CD8-positive, alpha-beta memory T cell (primary cell): ENCODE measurements around the gene DCTPP1. TPM values are rescaled to one million over a fixed set of nuclear protein-coding genes. Genes with fewer than 3 reads are reported as not detected.
"Not testable (repeated sequence)": the region's sequence is repeated elsewhere in the genome, so short reads cannot be mapped to it uniquely, and the experiment has no call there.

Experiments
- CTCF ChIA-PET: fragments of 350-600 bp; sonication (Branson Sonifier 250); formaldehyde crosslinking; loops from one replicate; lab custom pipeline; 2021; ENCODE audit warnings: antibody characterized with exemption; lab: Charles Lee
- POLR2A ChIA-PET: fragments of 350-600 bp; sonication (Branson Sonifier 250); formaldehyde crosslinking; loops from one replicate; lab custom pipeline; 2021; ENCODE audit warnings: antibody characterized with exemption; lab: Charles Lee
- DNase-seq, 5 donors: peaks; one replicate each; pipeline versions ENCODE4 v3.0.0 to v3.0.0-alpha.2; 2020 to 2022; ENCODE audit warnings: mixed read lengths in 1 of 5
- H3K27ac ChIP-seq: one replicate; pipeline ENCODE4 v1.7.0; 2013; ENCODE audit warnings: low read depth, mild to moderate bottlenecking, low read length, moderate library complexity
- H3K27me3 ChIP-seq: 2 replicates; pipeline ENCODE4 v1.7.0; 2013; ENCODE audit warnings: low read length, mild to moderate bottlenecking; ENCODE audit not compliant: insufficient read depth, poor library complexity, severe bottlenecking
- H3K36me3 ChIP-seq: 2 replicates; pipeline ENCODE4 v1.7.0; 2013; ENCODE audit warnings: mild to moderate bottlenecking, low read length, moderate library complexity; ENCODE audit not compliant: insufficient read depth
- H3K4me1 ChIP-seq: 2 replicates; pipeline ENCODE4 v1.7.0; 2013; ENCODE audit warnings: mild to moderate bottlenecking, low read length, moderate library complexity; ENCODE audit not compliant: insufficient read depth
- H3K4me3 ChIP-seq: 2 replicates; pipeline ENCODE4 v1.7.0; 2013; ENCODE audit warnings: mild to moderate bottlenecking, low read length
- H3K9me3 ChIP-seq: 2 replicates; pipeline ENCODE4 v1.7.0; 2013; ENCODE audit warnings: mild to moderate bottlenecking, low read length
- H3K27ac Mint-ChIP-seq, 8 donors: one replicate each; pipeline ENCODE4 v1.8.0; 2020 to 2021; ENCODE audit warnings: mixed read lengths in 8 of 8, mild to moderate bottlenecking in 6 of 8, inconsistent platforms in 3 of 8, moderate library complexity in 3 of 8
- H3K27me3 Mint-ChIP-seq, 2 donors: one replicate each; pipeline ENCODE4 v1.8.0; 2020 to 2021; ENCODE audit warnings: mixed read lengths in 2 of 2, mild to moderate bottlenecking in 1 of 2, moderate library complexity in 1 of 2
- H3K36me3 Mint-ChIP-seq, 3 donors: one replicate each; pipeline ENCODE4 v1.8.0; 2020 to 2021; ENCODE audit warnings: mixed read lengths in 3 of 3, inconsistent platforms in 1 of 3, mild to moderate bottlenecking in 1 of 3
- H3K4me1 Mint-ChIP-seq, 3 donors: one replicate each; pipeline ENCODE4 v1.8.0; 2020 to 2021; ENCODE audit warnings: mixed read lengths in 3 of 3, inconsistent platforms in 1 of 3, mild to moderate bottlenecking in 1 of 3
- H3K4me3 Mint-ChIP-seq, 7 donors: one replicate each; pipeline ENCODE4 v1.8.0; 2020 to 2021; ENCODE audit warnings: mixed read lengths in 7 of 7, mild to moderate bottlenecking in 6 of 7, moderate library complexity in 4 of 7, inconsistent platforms in 2 of 7
- H3K9me3 Mint-ChIP-seq, 5 donors: one replicate each; pipeline ENCODE4 v1.8.0; 2020 to 2022; ENCODE audit warnings: mixed read lengths in 5 of 5, mild to moderate bottlenecking in 3 of 5, moderate library complexity in 2 of 5, inconsistent platforms in 1 of 5
- polyA plus RNA-seq: library from polyadenylated mRNA; unstranded; fragments of 300-500 nt; fragmentation: Illumina TruSeq; gene quantifications from one replicate; pipeline ENCODE4 v1.2.3, GENCODE V29; 2021
- total RNA-seq, 2 experiments: library from RNA; stranded (reverse); gene quantifications; one replicate each; pipeline ENCODE4 v1.2.3, GENCODE V29; 2021

The DCTPP1 gene
- total and polyA plus RNA-seq, 3 experiments from 2014 or later = 73.7 to 175 (median 174) TPM

DNA sequence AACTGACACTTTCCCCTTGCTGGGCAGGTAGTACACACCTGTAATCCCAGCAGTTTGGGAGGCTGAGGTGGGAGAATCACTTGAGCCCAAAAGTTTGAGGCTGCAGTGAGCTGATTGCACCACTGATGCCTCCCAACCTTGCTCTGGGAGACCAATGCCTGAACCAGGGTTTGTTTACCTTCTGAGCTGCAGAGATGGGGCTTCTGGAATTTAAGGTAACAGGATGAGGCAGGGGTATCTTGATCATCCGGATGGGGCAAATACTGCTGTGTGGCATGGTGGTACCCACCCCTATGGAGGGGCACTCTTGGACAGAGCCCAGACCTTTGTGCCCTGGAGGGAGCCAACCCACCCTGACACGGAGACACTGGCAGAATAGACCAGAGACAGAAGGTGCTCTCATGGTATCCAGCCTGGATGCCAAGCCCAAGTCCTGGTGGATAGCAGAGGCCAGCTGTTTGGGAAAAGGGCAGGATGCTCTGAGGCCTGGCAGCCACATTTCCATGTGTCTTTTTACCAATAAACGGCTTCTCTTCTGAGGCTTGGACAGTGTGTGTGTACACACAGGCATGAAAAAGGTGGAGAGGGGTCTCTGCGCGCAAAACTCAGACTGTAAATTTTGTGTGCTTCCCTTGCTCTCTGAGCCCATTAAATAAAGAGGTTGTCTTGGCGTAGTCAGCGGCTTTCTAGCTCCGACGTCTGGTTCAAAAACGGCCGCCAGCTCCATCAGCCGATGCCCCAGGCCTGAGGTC lies 30.2 kb downstream of the DCTPP1 start:
- peaks cover 34 to 54% (median 38%) of the 10 kb centered on the region in 3 donors for H3K4me1 Mint-ChIP-seq
- CTCF ChIA-PET = interaction anchor here (2.9 to 3.2 kb wide), 2 partner anchors 10 to 17 kb away, joined by 10 to 16 read pairs; partner anchors contain the start of gene SEPTIN1

GRCh38 chr16:30398661-30399434 lies 31.0 kb downstream of the DCTPP1 start:
- Histone ChIP-seq H3K27ac (no peak overlapping the region), H3K4me3 (no peak overlapping the region), H3K27me3 (no peaks in the 10 kb centered on the region), H3K4me1 (peaks cover 25% of the 10 kb centered on the region), H3K9me3 (no peaks in the 10 kb centered on the region), H3K36me3 (no peaks in the 10 kb centered on the region)
- H3K9me3 Mint-ChIP-seq = peaks cover 0 to 2% (median 0%) of the 10 kb centered on the region in 5 donors
- CTCF ChIA-PET = interaction anchor here (1.2 to 3.2 kb wide), 4 partner anchors 10 to 51 kb away, joined by 3 to 16 read pairs (median 7); partner anchors contain the start of genes DCTPP1 and SEPTIN1
- no peaks in the 10 kb centered on the region for H3K27me3 Mint-ChIP-seq
- peaks cover 37 to 58% (median 42%) of the 10 kb centered on the region in 3 donors for H3K4me1 Mint-ChIP-seq
- POLR2A ChIA-PET = interaction anchor here (0.5 to 1.2 kb wide), 4 partner anchors 11 to 28 kb away, joined by 3 to 7 read pairs (median 4); partner anchors contain the start of gene SEPTIN1
- H3K4me3 Mint-ChIP-seq = peak overlapping the region in 5 of 7 donors; percentile 32 to 92 (median 80)
- H3K36me3 Mint-ChIP-seq = peaks cover 0 to 27% (median 5%) of the 10 kb centered on the region in 3 donors
- peak overlapping the region in 3 of 8 donors; percentile 8 to 94 (median 88) for H3K27ac Mint-ChIP-seq
- no peak for DNase-seq

More for the DNA sequence above, 30.2 kb downstream of the DCTPP1 start:
- Mint-ChIP-seq H3K36me3 (peaks cover 0 to 27% (median 4%) of the 10 kb centered on the region in 3 donors), H3K27ac (peak overlapping the region; percentile 77 to 94 (median 90)), H3K4me3 (peak overlapping the region; percentile 80 to 92 (median 87)), H3K9me3 (peaks cover 0 to 2% (median 0%) of the 10 kb centered on the region in 5 donors), H3K27me3 (no peaks in the 10 kb centered on the region)
- Histone ChIP-seq H3K36me3 (no peaks in the 10 kb centered on the region), H3K4me1 (peaks cover 25% of the 10 kb centered on the region), H3K27me3 (no peaks in the 10 kb centered on the region), H3K27ac (peak overlapping the region; percentile 38), H3K9me3 (no peaks in the 10 kb centered on the region), H3K4me3 (peak overlapping the region; percentile 59)
- POLR2A ChIA-PET = interaction anchor here (0.5 to 1.2 kb wide), 3 partner anchors 9 to 17 kb away, joined by 4 to 7 read pairs (median 4); partner anchors contain the start of gene SEPTIN1
- no peak for DNase-seq

DNA sequence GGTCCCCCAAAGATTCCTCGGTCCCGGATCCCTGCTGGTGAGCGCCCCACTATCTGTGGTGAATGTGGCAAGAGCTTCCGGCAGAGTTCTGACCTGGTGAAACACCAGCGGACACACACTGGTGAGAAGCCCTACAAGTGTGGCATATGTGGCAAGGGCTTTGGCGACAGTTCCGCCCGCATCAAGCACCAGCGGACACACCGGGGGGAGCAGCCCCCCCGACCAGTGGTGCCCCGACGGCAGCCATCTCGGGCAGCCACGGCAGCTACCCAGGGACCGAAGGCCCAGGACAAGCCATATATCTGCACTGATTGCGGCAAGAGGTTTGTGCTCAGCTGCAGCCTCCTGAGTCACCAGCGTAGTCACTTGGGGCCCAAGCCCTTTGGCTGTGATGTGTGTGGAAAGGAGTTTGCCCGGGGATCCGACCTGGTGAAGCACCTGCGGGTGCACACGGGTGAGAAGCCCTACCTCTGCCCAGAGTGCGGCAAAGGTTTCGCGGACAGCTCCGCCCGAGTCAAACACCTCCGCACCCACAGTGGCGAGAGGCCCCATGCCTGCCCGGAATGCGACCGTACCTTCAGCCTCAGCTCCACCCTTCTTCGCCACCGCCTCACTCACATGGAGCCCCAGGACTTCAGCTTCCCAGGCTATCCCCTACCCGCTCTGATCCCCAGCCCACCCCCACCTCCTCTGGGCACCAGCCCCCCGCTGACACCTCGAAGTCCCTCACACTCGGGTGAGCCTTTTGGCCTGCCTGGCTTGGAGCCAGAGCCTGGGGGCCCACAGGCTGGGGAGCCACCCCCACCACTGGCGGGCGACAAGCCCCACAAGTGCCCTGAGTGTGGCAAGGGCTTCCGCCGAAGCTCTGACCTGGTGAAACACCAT lies 31.8 kb downstream of the DCTPP1 start:
- DNase-seq = no peak
- H3K4me3 Mint-ChIP-seq = peak overlapping the region in 3 of 7 donors; percentile 52 to 86 (median 83)
- no peaks in the 10 kb centered on the region for H3K27me3 ChIP-seq
- peaks cover 25% of the 10 kb centered on the region for H3K4me1 ChIP-seq
- peak overlapping the region in 4 of 8 donors; percentile 70 to 94 (median 76) for H3K27ac Mint-ChIP-seq
- peaks cover 37 to 58% (median 42%) of the 10 kb centered on the region in 3 donors for H3K4me1 Mint-ChIP-seq
- peaks cover 0 to 2% (median 0%) of the 10 kb centered on the region in 5 donors for H3K9me3 Mint-ChIP-seq
- H3K9me3 ChIP-seq = no peaks in the 10 kb centered on the region
- peaks cover 0 to 27% (median 5%) of the 10 kb centered on the region in 3 donors for H3K36me3 Mint-ChIP-seq
- CTCF ChIA-PET = interaction anchor here (0.6 to 3.2 kb wide), 5 partner anchors 11 to 154 kb away, joined by 3 to 16 read pairs (median 4); partner anchors contain the start of genes DCTPP1 and SEPTIN1
- POLR2A ChIA-PET = interaction anchor here (0.5 to 0.9 kb wide), 6 partner anchors 15 to 316 kb away, joined by 3 to 8 read pairs (median 4); partner anchors contain the start of gene SEPTIN1
- H3K27me3 Mint-ChIP-seq = no peaks in the 10 kb centered on the region
- no peaks in the 10 kb centered on the region for H3K36me3 ChIP-seq
- H3K27ac ChIP-seq = no peak overlapping the region
- H3K4me3 ChIP-seq = no peak overlapping the region

GRCh38 chr16:30397056-30397455 lies 32.8 kb downstream of the DCTPP1 start:
- no peaks in the 10 kb centered on the region for H3K36me3 ChIP-seq
- POLR2A ChIA-PET = interaction anchor here (0.6 to 0.9 kb wide), 4 partner anchors 14 to 612 kb away, joined by 3 to 8 read pairs (median 4); no protein-coding TSS in a partner anchor
- peak overlapping the region; percentile 32 to 94 (median 63) for H3K27ac Mint-ChIP-seq

DNA sequence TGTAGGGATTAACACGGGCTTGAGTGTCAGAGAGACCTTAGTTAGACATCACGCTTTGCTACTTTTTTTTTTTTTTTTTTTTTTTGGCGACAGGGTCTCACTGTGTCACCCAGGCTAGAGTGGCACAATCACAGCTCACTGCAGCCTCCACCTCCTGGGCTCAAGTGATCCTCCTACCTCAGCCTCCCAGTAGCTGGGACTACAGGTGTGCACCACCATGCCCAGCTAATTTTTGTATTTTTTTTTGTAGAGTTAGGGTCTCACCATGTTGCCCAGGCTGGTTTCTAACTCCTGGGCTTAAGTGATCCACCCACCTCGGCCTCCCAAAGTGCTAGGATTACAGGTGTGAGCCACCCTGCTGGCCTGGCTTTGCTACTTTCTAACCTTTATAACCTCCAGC lies 33.2 kb downstream of the DCTPP1 start:
- H3K27ac ChIP-seq, H3K36me3 ChIP-seq, H3K9me3 ChIP-seq, H3K27me3 Mint-ChIP-seq, H3K9me3 Mint-ChIP-seq, H3K27me3 ChIP-seq, DNase-seq: not testable (repeated sequence)
- CTCF ChIA-PET = interaction anchor here (0.5 to 3.6 kb wide), 5 partner anchors 9 to 423 kb away, joined by 3 to 19 read pairs (median 14); partner anchors contain the start of genes SEPTIN1, TAOK2 and ZNF771
- H3K4me3 ChIP-seq = peak overlapping the region; percentile 60
- peak overlapping the region; percentile 45 to 93 (median 88) for H3K4me3 Mint-ChIP-seq
- peak overlapping the region in 5 of 8 donors; percentile 32 to 82 (median 62) for H3K27ac Mint-ChIP-seq
- peaks cover 25% of the 10 kb centered on the region for H3K4me1 ChIP-seq
- peaks cover 35 to 56% (median 40%) of the 10 kb centered on the region in 3 donors for H3K4me1 Mint-ChIP-seq
- POLR2A ChIA-PET = interaction anchor here (0.7 to 1.9 kb wide), 2 partner anchors 11 to 612 kb away, joined by 4 to 16 read pairs; partner anchors contain the start of gene ZNF771
- peaks cover 0 to 27% (median 5%) of the 10 kb centered on the region in 3 donors for H3K36me3 Mint-ChIP-seq

More at GRCh38 chr16:30397056-30397455, 32.8 kb downstream of the DCTPP1 start:
- Mint-ChIP-seq H3K36me3 (peaks cover 0 to 27% (median 5%) of the 10 kb centered on the region in 3 donors), H3K4me3 (peak overlapping the region; percentile 45 to 93 (median 86)), H3K9me3 (peaks cover 0 to 2% (median 0%) of the 10 kb centered on the region in 5 donors), H3K4me1 (peaks cover 37 to 58% (median 42%) of the 10 kb centered on the region in 3 donors), H3K27me3 (no peaks in the 10 kb centered on the region)
- H3K4me3 ChIP-seq = no peak overlapping the region
- no peaks in the 10 kb centered on the region for H3K9me3 ChIP-seq
- H3K4me1 ChIP-seq = peaks cover 25% of the 10 kb centered on the region
- no peak overlapping the region for H3K27ac ChIP-seq
- no peak for DNase-seq
- CTCF ChIA-PET = interaction anchor here (0.6 to 3.6 kb wide), 4 partner anchors 9 to 155 kb away, joined by 4 to 19 read pairs (median 16); partner anchors contain the start of genes SEPTIN1 and ZNF771
- no peaks in the 10 kb centered on the region for H3K27me3 ChIP-seq

GRCh38 chr16:30395992-30396585 lies 33.7 kb downstream of the DCTPP1 start:
- peaks cover 0 to 27% (median 5%) of the 10 kb centered on the region in 3 donors for H3K36me3 Mint-ChIP-seq
- Histone ChIP-seq H3K4me3 (peak overlapping the region; percentile 60), H3K36me3 (no peaks in the 10 kb centered on the region), H3K9me3 (no peaks in the 10 kb centered on the region), H3K27ac (peak overlapping the region; percentile 6), H3K27me3 (no peaks in the 10 kb centered on the region), H3K4me1 (peaks cover 25% of the 10 kb centered on the region)
- H3K4me3 Mint-ChIP-seq = peak overlapping the region; percentile 72 to 93 (median 88)
- no peaks in the 10 kb centered on the region for H3K27me3 Mint-ChIP-seq
- H3K4me1 Mint-ChIP-seq = peaks cover 33 to 53% (median 36%) of the 10 kb centered on the region in 3 donors
- POLR2A ChIA-PET = interaction anchor here (0.7 to 1.9 kb wide), 6 partner anchors 11 to 611 kb away, joined by 3 to 24 read pairs (median 6); partner anchors contain the start of genes SEPTIN1 and ZNF771
- DNase-seq = no peak
- CTCF ChIA-PET = interaction anchor here (0.5 to 3.6 kb wide), 6 partner anchors 10 to 422 kb away, joined by 3 to 19 read pairs (median 8); partner anchors contain the start of genes SEPTIN1, TAOK2 and ZNF771
- H3K27ac Mint-ChIP-seq = peak overlapping the region in 7 of 8 donors; percentile 28 to 89 (median 82)
- H3K9me3 Mint-ChIP-seq = peaks cover 0 to 2% (median 0%) of the 10 kb centered on the region in 5 donors
